ENCODE data around the gene PCARE.

DNA sequence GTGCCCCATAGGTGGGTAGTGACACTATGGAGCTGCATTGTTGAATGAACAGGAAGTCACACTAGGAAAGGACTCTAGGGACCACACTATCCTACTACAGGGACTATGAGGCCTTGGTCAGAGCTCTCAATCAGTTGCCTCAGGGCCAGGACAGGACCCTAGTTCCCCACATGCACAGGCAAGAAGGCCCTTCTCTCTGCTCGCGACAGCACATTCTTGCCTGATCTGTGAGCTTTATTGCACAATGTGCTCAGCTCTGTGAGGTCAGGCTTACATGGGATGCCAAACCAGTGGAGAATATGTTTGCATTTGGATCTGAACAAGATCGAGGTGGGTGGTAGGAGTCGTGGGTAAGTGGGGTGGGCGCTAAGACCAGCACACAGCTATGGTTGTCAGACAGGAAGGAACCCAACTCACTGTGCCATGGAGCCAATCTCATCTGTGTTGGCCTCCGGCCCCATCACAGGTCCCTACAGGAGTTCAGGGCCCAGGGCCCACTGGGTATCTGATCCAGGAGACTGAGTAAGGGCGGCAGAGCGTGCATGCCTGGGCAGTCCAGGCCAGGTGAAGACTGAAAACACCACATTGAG, 8.0 kb downstream of the PCARE start:
- TF ChIP-seq RNF2 (IDR thresholded peaks at IDR 0.05; ENCODE audit: borderline replicate concordance, low read depth, low read length, missing control alignments, poor library complexity, severe bottlenecking) (no peak), GABPA (IDR thresholded peaks at IDR 0.05; ENCODE audit: borderline replicate concordance, insufficient read depth, low read length) (no peak), POLR2AphosphoS5 (IDR thresholded peaks at IDR 0.05; ENCODE audit: low read depth, low read length) (no peak), EP300 (IDR thresholded peaks at IDR 0.05; ENCODE audit: borderline replicate concordance in 1 of 2, low read depth in 2 of 2, low read length in 2 of 2) (no peak), SRF (IDR thresholded peaks at IDR 0.05; ENCODE audit: low read depth, low read length) (no peak), EZH2 (IDR thresholded peaks at IDR 0.05; ENCODE audit: low read depth, low read length, severe bottlenecking) (no peak), TAF1 (IDR thresholded peaks at IDR 0.05; ENCODE audit: low read depth, low read length) (no peak), CREB1 (IDR thresholded peaks at IDR 0.05) (no peak), POLR2A (IDR thresholded peaks at IDR 0.05; ENCODE audit: control extremely low read depth in 1 of 2, low read depth in 2 of 2, low read length in 2 of 2) (no peak)
- TF ChIP-seq, protein P1, sequence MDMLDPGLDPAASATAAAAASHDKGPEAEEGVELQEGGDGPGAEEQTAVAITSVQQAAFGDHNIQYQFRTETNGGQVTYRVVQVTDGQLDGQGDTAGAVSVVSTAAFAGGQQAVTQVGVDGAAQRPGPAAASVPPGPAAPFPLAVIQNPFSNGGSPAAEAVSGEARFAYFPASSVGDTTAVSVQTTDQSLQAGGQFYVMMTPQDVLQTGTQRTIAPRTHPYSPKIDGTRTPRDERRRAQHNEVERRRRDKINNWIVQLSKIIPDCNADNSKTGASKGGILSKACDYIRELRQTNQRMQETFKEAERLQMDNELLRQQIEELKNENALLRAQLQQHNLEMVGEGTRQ (IDR thresholded peaks at IDR 0.05; ENCODE audit: low read length), result no peak
- TF ChIP-seq, protein P2, sequence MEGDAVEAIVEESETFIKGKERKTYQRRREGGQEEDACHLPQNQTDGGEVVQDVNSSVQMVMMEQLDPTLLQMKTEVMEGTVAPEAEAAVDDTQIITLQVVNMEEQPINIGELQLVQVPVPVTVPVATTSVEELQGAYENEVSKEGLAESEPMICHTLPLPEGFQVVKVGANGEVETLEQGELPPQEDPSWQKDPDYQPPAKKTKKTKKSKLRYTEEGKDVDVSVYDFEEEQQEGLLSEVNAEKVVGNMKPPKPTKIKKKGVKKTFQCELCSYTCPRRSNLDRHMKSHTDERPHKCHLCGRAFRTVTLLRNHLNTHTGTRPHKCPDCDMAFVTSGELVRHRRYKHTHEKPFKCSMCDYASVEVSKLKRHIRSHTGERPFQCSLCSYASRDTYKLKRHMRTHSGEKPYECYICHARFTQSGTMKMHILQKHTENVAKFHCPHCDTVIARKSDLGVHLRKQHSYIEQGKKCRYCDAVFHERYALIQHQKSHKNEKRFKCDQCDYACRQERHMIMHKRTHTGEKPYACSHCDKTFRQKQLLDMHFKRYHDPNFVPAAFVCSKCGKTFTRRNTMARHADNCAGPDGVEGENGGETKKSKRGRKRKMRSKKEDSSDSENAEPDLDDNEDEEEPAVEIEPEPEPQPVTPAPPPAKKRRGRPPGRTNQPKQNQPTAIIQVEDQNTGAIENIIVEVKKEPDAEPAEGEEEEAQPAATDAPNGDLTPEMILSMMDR (IDR thresholded peaks at IDR 0.05; ENCODE audit: control extremely low read depth in 1 of 3, insufficient read depth in 1 of 3, low read depth in 1 of 3, low read length in 3 of 3), result no peak
- TF ChIP-seq, protein P3, sequence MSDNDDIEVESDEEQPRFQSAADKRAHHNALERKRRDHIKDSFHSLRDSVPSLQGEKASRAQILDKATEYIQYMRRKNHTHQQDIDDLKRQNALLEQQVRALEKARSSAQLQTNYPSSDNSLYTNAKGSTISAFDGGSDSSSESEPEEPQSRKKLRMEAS (IDR thresholded peaks at IDR 0.05), result no peak

Measured in H1 (cell line).